H1 (cell line): Measurements from ENCODE around the gene ACE. TPM values are rescaled to one million over a fixed set of nuclear protein-coding genes. Genes with fewer than 3 reads are reported as not detected.

Experiments
- GTF2F1 ChIP-seq: IDR thresholded peaks from 2 replicates; pipeline ENCODE4 v1.6.1; 2012; ENCODE audit warnings: low read depth, low read length, improper control_type of control experiment, borderline replicate concordance
- PHF8 ChIP-seq: fragments of 200-600 bp; sonication (generic); conservative IDR thresholded peaks from 2 replicates; pipeline ENCODE4 v1.7.1; 2012; ENCODE audit warnings: low read depth, mild to moderate bottlenecking, inconsistent platforms, low read length, moderate library complexity
- TAF1 ChIP-seq: IDR thresholded peaks from 2 replicates; pipeline ENCODE4 v1.6.1; 2011; ENCODE audit warnings: mild to moderate bottlenecking, low read depth, low read length
- polyA plus RNA-seq, 7 experiments: library from polyadenylated mRNA; depleted of rRNA in 3 of 7; stranded (reverse) in 5 of 7; unstranded in 2 of 7; fragments of >200 nt in 5 of 7; fragments of 200-250 nt in 2 of 7; gene quantifications; 1 replicate in 5 of 7; 2 replicates in 1 of 7; 4 replicates in 1 of 7; pipeline versions ENCODE4 v1.2.1 to v1.2.3, GENCODE V29; 2011 to 2013; ENCODE audit warnings: missing spikeins in 2 of 7, mixed read lengths in 2 of 7
- total RNA-seq: library from RNA; stranded (reverse); fragmentation: NEBNext Ultra II Directional; extraction: Animal tissue kit (Norgen Biotek cat#: 25700); gene quantifications from 2 replicates; pipeline ENCODE4 v1.2.1, GENCODE V29; 2021
- TF ChIP-seq, protein P1 (sequence below): IDR thresholded peaks from 2 replicates; pipeline ENCODE4 v1.6.1; 2012; ENCODE audit warnings: inconsistent platforms

ACE gene
- total and polyA plus RNA-seq, 2 of the 8 experiments (the other 6 are each of a cell fraction or from before 2014, with no cell fraction given): 2.5 to 5.5 TPM

DNA sequence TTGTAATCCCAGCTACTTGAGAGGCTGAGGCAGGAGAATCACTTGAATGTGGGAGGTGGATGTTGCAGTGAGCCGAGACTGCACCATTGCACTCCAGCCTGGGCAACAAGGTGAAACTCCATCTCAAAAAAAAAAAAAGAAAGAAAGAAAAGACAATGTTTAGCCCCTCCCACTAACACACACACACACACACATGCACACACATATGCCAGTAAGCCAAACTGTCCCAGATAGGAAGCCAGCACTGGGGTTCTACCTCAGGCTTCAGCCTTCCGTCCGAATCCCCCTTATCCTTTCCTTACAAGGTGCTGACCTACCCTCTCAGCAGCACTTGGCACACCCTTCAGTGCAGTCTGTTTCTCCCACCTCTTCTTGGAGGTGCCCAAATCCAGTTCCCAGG is 37.6 kb downstream of the ACE start (continued):
- TF ChIP-seq, protein P1, sequence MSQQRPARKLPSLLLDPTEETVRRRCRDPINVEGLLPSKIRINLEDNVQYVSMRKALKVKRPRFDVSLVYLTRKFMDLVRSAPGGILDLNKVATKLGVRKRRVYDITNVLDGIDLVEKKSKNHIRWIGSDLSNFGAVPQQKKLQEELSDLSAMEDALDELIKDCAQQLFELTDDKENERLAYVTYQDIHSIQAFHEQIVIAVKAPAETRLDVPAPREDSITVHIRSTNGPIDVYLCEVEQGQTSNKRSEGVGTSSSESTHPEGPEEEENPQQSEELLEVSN: no peak
- TF ChIP-seq TAF1 (no peak), PHF8 (no peak), GTF2F1 (no peak)
- TF ChIP-seq, all 59 proteins: peak for 0
